Stimulated activated effector memory CD8-positive, alpha-beta T cell treated with anti-CD3 and anti-CD28 coated beads, Interleukin-12 subunit alpha, Interleukin-12 subunit beta, amount 100 ng/mL, for 72 hours (primary cell): ENCODE data around the gene CHDH.

Source experiments
- ATAC-seq: fragments of 150-1000 bp; cut with Tn5 transposase; 2 replicates; pipeline ENCODE4 v1.10.0; 2021
- DNase-seq, 2 donors: peaks; one replicate each; pipeline ENCODE4 v3.0.0; 2021 to 2022; ENCODE audit warnings: low spot score in 2 of 2
- H3K27ac Mint-ChIP-seq: one replicate; pipeline ENCODE4 v1.8.0; 2022; ENCODE audit warnings: mild to moderate bottlenecking, mixed read lengths
- H3K36me3 Mint-ChIP-seq: one replicate; pipeline ENCODE4 v1.8.0; 2022; ENCODE audit warnings: mild to moderate bottlenecking, mixed read lengths
- H3K4me1 Mint-ChIP-seq: one replicate; pipeline ENCODE4 v1.8.0; 2022; ENCODE audit warnings: mixed read lengths
- H3K4me3 Mint-ChIP-seq: one replicate; pipeline ENCODE4 v1.8.0; 2022; ENCODE audit warnings: mild to moderate bottlenecking, mixed read lengths
- H3K9me3 Mint-ChIP-seq: one replicate; pipeline ENCODE4 v1.8.0; 2022; ENCODE audit warnings: mixed read lengths

CHDH gene

GRCh38 chr3:53841296-53841695 lies 4.9 kb downstream of the CHDH start:
- Mint-ChIP-seq H3K27ac (no peak overlapping the region), H3K4me1 (peaks cover 9% of the 10 kb centered on the region), H3K9me3 (no peaks in the 10 kb centered on the region), H3K36me3 (no peaks in the 10 kb centered on the region), H3K4me3 (no peak overlapping the region)
- ATAC-seq (no peak), DNase-seq (no peak)

GRCh38 chr3:53837331-53837730 lies 8.9 kb downstream of the CHDH start:
- no peaks in the 10 kb centered on the region for H3K9me3 Mint-ChIP-seq
- DNase-seq (no peak), ATAC-seq (peak; percentile 84)
- H3K27ac Mint-ChIP-seq = no peak overlapping the region
- no peak overlapping the region for H3K4me3 Mint-ChIP-seq
- H3K4me1 Mint-ChIP-seq = peaks cover 5% of the 10 kb centered on the region
- no peaks in the 10 kb centered on the region for H3K36me3 Mint-ChIP-seq

- no peak for DNase-seq
- Mint-ChIP-seq H3K9me3 (no peaks in the 10 kb centered on the region), H3K36me3 (no peaks in the 10 kb centered on the region), H3K4me1 (peaks cover 5% of the 10 kb centered on the region), H3K4me3 (no peak overlapping the region), H3K27ac (no peak overlapping the region)
- ATAC-seq = no peak
Measured at GRCh38 chr3:53836084-53836872, 9.9 kb downstream of the CHDH start.

GRCh38 chr3:53835257-53835656 lies 11.0 kb downstream of the CHDH start:
- H3K9me3 Mint-ChIP-seq = no peaks in the 10 kb centered on the region
- H3K4me1 Mint-ChIP-seq = peaks cover 5% of the 10 kb centered on the region
- no peak for ATAC-seq
- no peak overlapping the region for H3K27ac Mint-ChIP-seq
- DNase-seq = no peak
- H3K36me3 Mint-ChIP-seq = no peaks in the 10 kb centered on the region
- no peak overlapping the region for H3K4me3 Mint-ChIP-seq

GRCh38 chr3:53834429-53835095 lies 11.7 kb downstream of the CHDH start:
- H3K36me3 Mint-ChIP-seq = no peaks in the 10 kb centered on the region
- H3K9me3 Mint-ChIP-seq = no peaks in the 10 kb centered on the region
- ATAC-seq (no peak), DNase-seq (no peak)
- no peak overlapping the region for H3K4me3 Mint-ChIP-seq
- no peak overlapping the region for H3K27ac Mint-ChIP-seq
- H3K4me1 Mint-ChIP-seq = peaks cover 5% of the 10 kb centered on the region

DNA sequence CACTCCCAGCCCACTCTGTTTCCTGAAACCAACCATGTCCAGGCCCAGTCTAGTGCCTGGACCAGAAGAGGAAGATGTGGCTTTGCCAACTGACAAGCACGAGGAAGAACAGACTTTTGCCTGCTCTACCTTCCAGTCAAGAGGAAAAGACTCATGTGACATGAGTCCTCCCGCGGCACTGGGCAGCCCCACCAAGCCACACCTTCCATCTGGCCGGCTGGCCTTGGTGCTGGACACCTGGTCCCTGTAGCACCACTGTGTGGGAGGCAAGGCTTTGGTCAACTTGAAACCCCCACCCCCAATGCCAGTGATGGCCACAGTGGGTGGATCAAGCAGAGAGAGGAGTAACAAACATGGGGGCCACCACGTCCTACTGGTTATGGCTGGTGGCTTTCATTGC lies 12.5 kb downstream of the CHDH start:
- H3K27ac Mint-ChIP-seq = no peak overlapping the region
- no peaks in the 10 kb centered on the region for H3K9me3 Mint-ChIP-seq
- DNase-seq (no peak), ATAC-seq (no peak)
- no peak overlapping the region for H3K4me3 Mint-ChIP-seq
- no peaks in the 10 kb centered on the region for H3K36me3 Mint-ChIP-seq
- H3K4me1 Mint-ChIP-seq = peaks cover 5% of the 10 kb centered on the region

GRCh38 chr3:53833053-53833645 lies 13.1 kb downstream of the CHDH start:
- Mint-ChIP-seq H3K27ac (no peak overlapping the region), H3K36me3 (no peaks in the 10 kb centered on the region), H3K4me3 (no peak overlapping the region), H3K9me3 (no peaks in the 10 kb centered on the region), H3K4me1 (peaks cover 5% of the 10 kb centered on the region)
- no peak for ATAC-seq
- DNase-seq = no peak

DNA sequence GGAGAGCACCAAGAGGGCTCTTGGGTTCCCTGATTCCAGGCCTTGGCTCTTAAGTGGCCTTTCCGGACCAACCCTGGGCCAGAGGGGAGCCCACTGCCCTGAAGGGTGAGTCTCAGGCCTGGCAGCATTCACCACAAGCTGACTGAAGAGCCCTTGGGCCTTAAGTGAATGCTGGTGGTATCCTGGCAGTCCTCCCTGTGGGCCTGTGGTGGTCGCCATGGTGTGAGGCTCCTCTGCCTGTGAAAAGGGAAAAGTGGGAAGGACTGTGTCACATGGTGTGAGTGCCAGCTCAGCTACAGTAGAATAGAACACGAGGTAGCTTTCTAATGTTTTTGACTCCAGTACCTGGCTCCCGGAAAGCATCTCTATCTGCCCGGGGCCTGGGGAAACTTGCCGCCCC lies 15.3 kb downstream of the CHDH start:
- H3K27ac Mint-ChIP-seq = no peak overlapping the region
- H3K4me3 Mint-ChIP-seq = no peak overlapping the region
- DNase-seq (no peak), ATAC-seq (no peak)
- H3K9me3 Mint-ChIP-seq = no peaks in the 10 kb centered on the region
- no peaks in the 10 kb centered on the region for H3K4me1 Mint-ChIP-seq
- no peaks in the 10 kb centered on the region for H3K36me3 Mint-ChIP-seq

DNA sequence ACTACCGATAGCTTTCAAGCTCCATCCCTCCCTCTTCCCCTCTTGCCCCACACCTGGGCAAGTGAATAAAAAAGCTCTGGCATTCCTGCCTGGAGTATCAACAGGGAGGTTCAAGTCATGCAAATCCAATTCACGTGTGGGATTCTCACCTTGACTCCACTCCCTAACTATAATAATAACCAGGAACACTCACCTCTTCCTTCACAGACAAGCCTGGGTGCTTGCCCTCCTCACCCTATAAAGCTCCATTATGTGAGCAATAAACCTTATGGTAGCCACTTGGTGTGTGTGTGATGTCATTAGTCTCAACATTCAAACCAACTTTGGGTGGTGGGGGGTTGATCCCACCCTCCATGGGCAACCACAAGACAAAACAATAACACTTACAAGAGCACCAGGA lies 16.6 kb downstream of the CHDH start:
- no peak overlapping the region for H3K4me3 Mint-ChIP-seq

DNA sequence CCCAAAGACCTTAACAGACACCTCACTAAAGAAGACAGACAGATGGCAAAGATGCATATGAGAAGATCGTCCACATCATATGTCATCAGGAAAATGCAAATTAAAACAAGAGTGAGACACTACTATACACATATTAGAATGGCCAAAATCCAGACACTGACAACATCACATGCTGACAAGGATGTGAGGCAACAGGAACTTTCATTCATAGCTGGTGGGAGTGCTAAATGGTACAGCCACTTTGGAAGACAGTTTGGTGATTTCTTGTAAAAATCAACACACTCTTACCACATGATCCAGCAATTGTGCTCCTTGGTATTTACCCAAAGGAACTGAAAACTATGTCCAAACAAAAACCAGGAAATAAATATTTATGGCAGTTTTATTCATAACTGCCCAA lies 17.6 kb downstream of the CHDH start:
- DNase-seq (no peak), ATAC-seq (no peak)
- no peaks in the 10 kb centered on the region for H3K4me1 Mint-ChIP-seq
- no peaks in the 10 kb centered on the region for H3K36me3 Mint-ChIP-seq
- H3K27ac Mint-ChIP-seq = no peak overlapping the region
- H3K4me3 Mint-ChIP-seq = no peak overlapping the region
- no peaks in the 10 kb centered on the region for H3K9me3 Mint-ChIP-seq

More for the DNA sequence above, 16.6 kb downstream of the CHDH start:
- H3K36me3 Mint-ChIP-seq = no peaks in the 10 kb centered on the region
- no peaks in the 10 kb centered on the region for H3K4me1 Mint-ChIP-seq
- no peak overlapping the region for H3K27ac Mint-ChIP-seq
- no peak for ATAC-seq
- no peak for DNase-seq
- no peaks in the 10 kb centered on the region for H3K9me3 Mint-ChIP-seq

- Mint-ChIP-seq H3K9me3 (no peaks in the 10 kb centered on the region), H3K27ac (no peak overlapping the region), H3K36me3 (no peaks in the 10 kb centered on the region), H3K4me1 (no peaks in the 10 kb centered on the region), H3K4me3 (no peak overlapping the region)
- no peak for ATAC-seq
- DNase-seq = no peak
Measured at GRCh38 chr3:53826048-53826447, 20.2 kb downstream of the CHDH start.

DNA sequence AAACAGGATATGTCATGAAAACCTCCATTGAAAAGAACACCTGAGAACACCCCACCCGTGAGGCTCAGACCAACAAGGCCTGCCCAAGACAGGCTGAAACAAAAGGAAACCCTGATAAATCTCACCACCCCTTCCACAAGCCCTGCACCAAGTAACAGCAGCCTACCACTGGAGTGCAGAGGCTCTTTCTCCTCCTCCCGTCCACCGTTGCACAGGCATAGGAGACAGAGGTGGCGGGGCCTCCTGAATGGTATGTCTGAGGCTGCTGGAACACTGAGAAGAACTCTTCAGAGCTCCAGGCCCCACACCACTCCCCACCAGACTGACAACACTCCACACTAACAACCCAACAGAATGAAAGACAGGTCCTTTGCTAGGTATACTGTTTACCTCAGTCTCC lies 21.4 kb downstream of the CHDH start:
- Mint-ChIP-seq H3K36me3 (no peaks in the 10 kb centered on the region), H3K9me3 (no peaks in the 10 kb centered on the region), H3K4me1 (no peaks in the 10 kb centered on the region), H3K4me3 (no peak overlapping the region), H3K27ac (no peak overlapping the region)
- no peak for ATAC-seq
- no peak for DNase-seq

GRCh38 chr3:53823956-53824657 lies 22.1 kb downstream of the CHDH start:
- no peaks in the 10 kb centered on the region for H3K4me1 Mint-ChIP-seq
- DNase-seq (no peak), ATAC-seq (no peak)
- H3K36me3 Mint-ChIP-seq = no peaks in the 10 kb centered on the region
- no peak overlapping the region for H3K27ac Mint-ChIP-seq
- no peak overlapping the region for H3K4me3 Mint-ChIP-seq
- no peaks in the 10 kb centered on the region for H3K9me3 Mint-ChIP-seq

DNA sequence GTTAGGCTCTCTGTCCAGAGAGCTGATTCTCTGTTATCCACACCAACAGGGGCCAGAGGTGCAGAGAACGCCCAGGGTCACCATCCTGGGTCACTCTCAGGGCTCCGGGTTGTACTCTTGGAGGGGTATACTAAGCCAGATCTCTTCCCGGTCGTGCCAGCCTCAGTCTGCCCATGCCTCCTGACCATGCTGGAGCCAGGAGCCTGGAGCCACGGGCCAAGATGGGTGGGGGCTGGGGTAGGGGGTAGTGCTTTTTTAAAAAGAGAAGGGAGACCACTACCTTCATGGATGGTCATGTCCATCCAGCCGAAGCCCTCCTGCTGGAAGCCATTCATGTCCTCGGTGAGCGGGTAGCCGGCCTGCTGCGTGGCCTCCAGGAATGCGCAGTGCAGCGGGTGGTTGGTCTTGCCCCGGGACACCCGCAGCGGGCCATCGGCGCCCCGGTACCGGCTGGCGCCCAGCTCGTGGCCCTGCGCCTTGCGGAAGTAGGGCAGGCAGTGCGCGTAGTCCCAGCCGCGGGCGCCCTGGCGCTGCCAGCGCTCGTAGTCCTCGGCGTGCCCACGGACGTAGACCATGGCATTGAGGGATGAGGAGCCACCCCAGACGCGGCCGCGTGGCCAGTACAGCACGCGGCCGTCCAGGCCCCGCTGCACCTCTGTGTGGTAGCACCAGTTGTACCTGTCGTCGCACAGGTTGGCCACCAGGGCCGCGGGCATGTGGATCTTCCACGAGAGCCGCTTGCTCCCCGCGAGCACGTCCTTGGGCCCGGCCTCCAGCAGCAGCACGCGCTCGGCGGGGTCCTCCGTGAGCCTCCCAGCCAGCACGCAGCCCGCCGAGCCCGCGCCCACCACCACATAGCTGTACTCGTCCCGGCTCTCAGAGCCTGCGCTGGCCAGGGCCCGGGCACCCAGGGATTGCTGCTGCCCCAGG lies 22.9 kb downstream of the CHDH start:
- no peaks in the 10 kb centered on the region for H3K36me3 Mint-ChIP-seq
- no peak overlapping the region for H3K27ac Mint-ChIP-seq
- ATAC-seq (peak; percentile 4), DNase-seq (no peak)
- H3K4me3 Mint-ChIP-seq = no peak overlapping the region
- no peaks in the 10 kb centered on the region for H3K9me3 Mint-ChIP-seq
- peaks cover under 1% of the 10 kb centered on the region for H3K4me1 Mint-ChIP-seq

DNA sequence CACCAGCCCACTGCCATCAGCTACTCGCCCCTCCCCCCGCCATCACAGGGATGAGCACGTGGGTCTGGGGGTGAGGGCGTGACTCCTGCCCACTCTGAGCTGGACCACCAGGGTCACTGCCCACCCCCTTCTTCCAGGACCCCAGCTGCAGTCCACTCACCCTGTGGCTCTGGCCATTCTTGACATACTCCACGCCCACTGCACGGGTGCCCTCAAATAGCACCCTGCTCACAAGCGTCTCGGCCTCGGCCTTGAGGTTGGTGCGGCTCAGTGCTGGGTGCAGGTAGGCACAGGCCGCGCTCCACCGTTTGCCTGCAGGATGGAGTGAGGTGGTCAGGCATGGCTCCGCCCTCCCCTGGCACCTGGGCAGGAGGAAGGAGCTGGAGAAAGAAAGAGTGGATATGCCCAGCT lies 23.9 kb downstream of the CHDH start:
- peaks cover 9% of the 10 kb centered on the region for H3K4me1 Mint-ChIP-seq
- no peak overlapping the region for H3K4me3 Mint-ChIP-seq
- H3K9me3 Mint-ChIP-seq = no peaks in the 10 kb centered on the region
- DNase-seq = no peak
- no peaks in the 10 kb centered on the region for H3K36me3 Mint-ChIP-seq
- ATAC-seq = no peak
- H3K27ac Mint-ChIP-seq = no peak overlapping the region
